HepG2 (cell line): ENCODE results near the gene CCNL1. TPM values are rescaled to one million over a fixed set of nuclear protein-coding genes. Genes with fewer than 3 reads are reported as not detected.

ENCODE experiments used
- ATAC-seq: fragments of 200-7000 bp; cut with Tn5 transposase; 3 replicates; pipeline ENCODE4 v1.9.1; 2020; ENCODE audit warnings: mild to moderate bottlenecking, moderate library complexity
- BruUV-seq: library from RNA; stranded (reverse); fragments of 400-500 nt; replicated peaks from 2 replicates; lab custom pipeline; 2021; lab: Mats Ljungman, UMichigan
- CTCF ChIA-PET: fragments of 300-600 bp; formaldehyde crosslinking; extraction: SDS; loops from one replicate; lab custom pipeline; 2021; ENCODE audit warnings: low total read pairs, inconsistent platforms, low intra/inter-chr PET ratio; lab: Yijun Ruan, JAX
- POLR2A ChIA-PET: fragments of 350-600 bp; sonication (Branson Sonifier 250); formaldehyde crosslinking; loops from one replicate; lab custom pipeline; 2020; ENCODE audit warnings: antibody characterized with exemption, inconsistent platforms; lab: Yijun Ruan, JAX
- DNase-seq: peaks from one replicate; pipeline ENCODE4 v3.0.0-alpha.2; 2015; ENCODE audit warnings: low spot score
- FAIRE-seq: peaks from 3 replicates; lab custom pipeline; 2011; peaks lifted over from hg19 to GRCh38; lab: Jason Lieb, UNC
- H2AFZ ChIP-seq: one replicate; pipeline ENCODE4 v1.6.1; 2011; ENCODE audit warnings: low read length, inconsistent platforms
- H3K27ac ChIP-seq: fragments of 300-600 bp; 3 replicates; pipeline ENCODE4 v1.8.0; 2011; ENCODE audit warnings: mixed run types, mild to moderate bottlenecking, mixed read lengths, low read length, inconsistent platforms; ENCODE audit not compliant: insufficient read depth; ENCODE audit errors: extremely low read length
- H3K27me3 ChIP-seq, 2 experiments: fragments of 200-600 bp in 1 of 2; 2 replicates in 1 of 2; 3 replicates in 1 of 2; pipeline versions ENCODE4 v1.6.0 to v1.8.0; 2011; ENCODE audit warnings: low read length in 2 of 2, mild to moderate bottlenecking in 2 of 2, moderate library complexity in 2 of 2, inconsistent platforms in 1 of 2; ENCODE audit not compliant: insufficient read depth in 2 of 2, control insufficient read depth in 1 of 2
- H3K36me3 ChIP-seq, 2 experiments: fragments of 200-600 bp in 1 of 2; replicated peaks in 1 of 2; 2 replicates in 1 of 2; 3 replicates in 1 of 2; pipeline versions ENCODE4 v1.5.1 to v1.8.0; 2011; ENCODE audit warnings: low read length in 2 of 2, inconsistent platforms in 1 of 2; ENCODE audit not compliant: insufficient read depth in 2 of 2, control insufficient read depth in 1 of 2
- H3K4me1 ChIP-seq: 2 replicates; pipeline ENCODE4 v1.5.1; 2012; ENCODE audit warnings: low read length, inconsistent platforms; ENCODE audit not compliant: insufficient read depth
- H3K4me2 ChIP-seq: 2 replicates; pipeline ENCODE4 v1.6.0; 2011; ENCODE audit warnings: low read depth, low read length, inconsistent platforms
- H3K4me3 ChIP-seq, 3 experiments: fragments of 200-600 bp in 1 of 3; sonication (generic), shearing (Covaris generic) in 1 of 3; replicated peaks in 1 of 3; 2 replicates each; pipeline ENCODE4 v1.5.1; 2011 to 2016; ENCODE audit warnings: low read length in 3 of 3, inconsistent platforms in 2 of 3, low read depth in 2 of 3, mild to moderate bottlenecking in 2 of 3, control low read depth in 1 of 3, mixed read lengths in 1 of 3; ENCODE audit not compliant: insufficient read depth in 1 of 3
- H3K79me2 ChIP-seq: one replicate; pipeline ENCODE4 v1.6.1; 2011; ENCODE audit warnings: low read length, inconsistent platforms; ENCODE audit not compliant: insufficient read depth
- H3K9ac ChIP-seq: 2 replicates; pipeline ENCODE4 v1.6.0; 2011; ENCODE audit warnings: mild to moderate bottlenecking, low read depth, low read length, inconsistent platforms; ENCODE audit not compliant: insufficient read depth
- H3K9me3 ChIP-seq: 2 replicates; pipeline ENCODE4 v1.5.1; 2012; ENCODE audit warnings: mild to moderate bottlenecking, low read length
- H4K20me1 ChIP-seq: 2 replicates; pipeline ENCODE4 v1.6.0; 2011; ENCODE audit warnings: inconsistent platforms, mild to moderate bottlenecking, low read length, moderate library complexity; ENCODE audit not compliant: insufficient read depth
- ELF4 ChIP-seq: sonication (generic); formaldehyde crosslinking; IDR thresholded peaks from 2 replicates; pipeline ENCODE4 v1.5.0; 2020; ENCODE audit warnings: missing genetic modification reagents, mild to moderate bottlenecking, moderate library complexity, borderline replicate concordance
- EZH2 ChIP-seq: conservative IDR thresholded peaks from 2 replicates; pipeline ENCODE4 v1.6.1; 2012; ENCODE audit warnings: mild to moderate bottlenecking, low read depth, low read length, moderate library complexity
- HNRNPUL1 ChIP-seq: fragments of 200-400 bp; formaldehyde crosslinking; IDR thresholded peaks from 2 replicates; pipeline ENCODE4 v1.6.1; 2017; ENCODE audit warnings: low read depth, mild to moderate bottlenecking, low read length, moderate library complexity
- HOXA9 ChIP-seq: sonication (generic); formaldehyde crosslinking; IDR thresholded peaks from 2 replicates; pipeline ENCODE4 v1.8.1; 2022; ENCODE audit warnings: missing genetic modification reagents, mild to moderate bottlenecking, moderate library complexity, borderline replicate concordance
- NFYC ChIP-seq: IDR thresholded peaks from 2 replicates; pipeline ENCODE4 v1.6.1; 2016; ENCODE audit warnings: missing genetic modification reagents, missing compliant biosample characterization
- SP5 ChIP-seq: IDR thresholded peaks from 2 replicates; pipeline ENCODE4 v1.6.1; 2016; ENCODE audit warnings: low read depth, borderline replicate concordance
- SRSF1 ChIP-seq: fragments of 200-400 bp; formaldehyde crosslinking; optimal IDR thresholded peaks from 2 replicates; pipeline ENCODE3; 2017; ENCODE audit warnings: mild to moderate bottlenecking, low read depth, low read length, moderate library complexity
- ZBTB14 ChIP-seq: sonication (generic); formaldehyde crosslinking; IDR thresholded peaks from 2 replicates; pipeline ENCODE4 v1.4.0; 2020; ENCODE audit warnings: missing genetic modification reagents
- ZFX ChIP-seq: sonication (generic); formaldehyde crosslinking; IDR thresholded peaks from 2 replicates; pipeline ENCODE4 v1.4.0; 2020; ENCODE audit warnings: mild to moderate bottlenecking, low read depth, missing genetic modification reagents, moderate library complexity
- ZNF274 ChIP-seq: sonication (generic); formaldehyde crosslinking; IDR thresholded peaks from 2 replicates; pipeline ENCODE4 v1.5.1; 2020; ENCODE audit warnings: mild to moderate bottlenecking, missing genetic modification reagents
- ZNF280D ChIP-seq: sonication (generic); formaldehyde crosslinking; IDR thresholded peaks from 2 replicates; pipeline ENCODE4 v1.5.1; 2020; ENCODE audit warnings: mild to moderate bottlenecking, missing genetic modification reagents
- ZNF326 ChIP-seq: sonication (generic); formaldehyde crosslinking; IDR thresholded peaks from 2 replicates; pipeline ENCODE4 v1.4.0; 2020; ENCODE audit warnings: missing genetic modification reagents, borderline replicate concordance
- ZNF362 ChIP-seq: sonication (generic); formaldehyde crosslinking; IDR thresholded peaks from 2 replicates; pipeline ENCODE4 v1.4.0; 2020; ENCODE audit warnings: missing genetic modification reagents, mild to moderate bottlenecking, borderline replicate concordance
- ZNF383 ChIP-seq: sonication (generic); formaldehyde crosslinking; IDR thresholded peaks from 2 replicates; pipeline ENCODE4 v1.4.0; 2020; ENCODE audit warnings: missing genetic modification reagents, mild to moderate bottlenecking, borderline replicate concordance
- ZNF547 ChIP-seq: sonication (generic); formaldehyde crosslinking; IDR thresholded peaks from 2 replicates; pipeline ENCODE4 v1.5.1; 2020; ENCODE audit warnings: mild to moderate bottlenecking, missing genetic modification reagents
- WGBS: methylation state at CpG from one replicate; pipeline ENCODE4 v1.1.6; 2017; ENCODE audit warnings: low lambda C conversion rate; 5-methylcytosine and 5-hydroxymethylcytosine counted together
- in situ Hi-C: cut with HindIII; loops from 2 replicates; pipeline ENCODE4 v1.10.0; 2017; ENCODE audit warnings: low pct_unique_long_range_greater_than_20kb; ENCODE audit not compliant: extremely low pct_ligation_motif_present
- intact Hi-C: fragments of 100-400 bp; cut with micrococcal nuclease; formaldehyde crosslinking; loops from one replicate; pipeline ENCODE4 v1.10.0; 2022; ENCODE audit not compliant: unreplicated experiment
- polyA plus RNA-seq, 8 experiments: library from polyadenylated mRNA; depleted of rRNA in 3 of 8; stranded (reverse) in 7 of 8; unstranded in 1 of 8; fragments of >200 nt; fragmentation: Illumina TruSeq in 4 of 8; extraction: Trizol in 4 of 8; gene quantifications; 2 replicates each; pipeline versions ENCODE4 v1.2.1 to v1.2.3, GENCODE V29; 2011 to 2016; ENCODE audit warnings: low read depth in 4 of 8, missing spikeins in 1 of 8, mixed read lengths in 1 of 8; ENCODE audit not compliant: insufficient read depth in 1 of 8
- total RNA-seq, 5 experiments: library from RNA; depleted of rRNA; stranded (reverse); fragments of >200 nt; fragmentation: Illumina TruSeq; extraction: Trizol; gene quantifications; 2 replicates each; pipeline ENCODE4 v1.2.3, GENCODE V29; 2016; ENCODE audit warnings: low read depth in 1 of 5

Gene CCNL1
- total and polyA plus RNA-seq, 2 of the 13 experiments (the other 11 are each of a cell fraction or from before 2014, with no cell fraction given), result 151 to 303 TPM

- CTCF ChIA-PET, result interaction anchor here (1.2 kb wide), 2 partner anchors 39 to 75 kb away, joined by 3 to 4 read pairs; no protein-coding TSS in a partner anchor
Observed at GRCh38 chr3:157163217-157163953, 3.4 kb upstream of the CCNL1 start.

More at GRCh38 chr3:157163217-157163953, 3.4 kb upstream of the CCNL1 start:
- Histone ChIP-seq H4K20me1 (peaks cover 8% of the 10 kb centered on the region), H3K9ac (no peak overlapping the region), H3K27me3 (no peaks in the 10 kb centered on the region), H3K9me3 (no peaks in the 10 kb centered on the region), H3K36me3 (peaks cover 0 to under 1% of the 10 kb centered on the region in 2 experiments; a peak in 2 of 5 replicates), H3K4me2 (no peak overlapping the region; the same call in 1 of the 2 replicates), H3K4me3 (no peak overlapping the region), H3K79me2 (peaks cover 15% of the 10 kb centered on the region), H2AFZ (no peak overlapping the region), H3K4me1 (peaks cover 48% of the 10 kb centered on the region), H3K27ac (no peak overlapping the region)
- DNase-seq (no peak), ATAC-seq (no peak), FAIRE-seq (no peak)
- no TSS peak for BruUV-seq
- in situ Hi-C loops, result loop anchor here (5.0 kb wide), 1 partner anchor 79 kb away; no protein-coding TSS in a partner anchor
- 64% methylated on average over 18 of the region's 19 CpGs for WGBS
- TF ChIP-seq EZH2 (no peak), ZNF362 (CRISPR knock-in tag) (no peak), ZBTB14 (CRISPR knock-in tag) (no peak), ZNF274 (CRISPR knock-in tag) (no peak), ZNF547 (CRISPR knock-in tag) (no peak), ELF4 (no peak), ZNF326 (no peak), SRSF1 (no peak), ZFX (CRISPR knock-in tag) (no peak), HNRNPUL1 (no peak), NFYC (CRISPR knock-in tag) (no peak), ZNF280D (CRISPR knock-in tag) (no peak), SP5 (CRISPR knock-in tag) (no peak), HOXA9 (no peak), ZNF383 (CRISPR knock-in tag) (no peak)
- intact Hi-C loops, result no loop called here
- POLR2A ChIA-PET, result interaction anchor here (1.4 to 8.5 kb wide), 3 partner anchors 11 to 75 kb away, joined by 4 to 484 read pairs (median 7); no protein-coding TSS in a partner anchor
